ENCODE results near the gene HERPUD2. TPM values are rescaled to one million over a fixed set of nuclear protein-coding genes. Genes with fewer than 3 reads are reported as not detected.
A peak's percentile ranks its signal among the peaks of the same experiment; 100 is the strongest.
"Not testable (repeated sequence)": the region's sequence is repeated elsewhere in the genome, so short reads cannot be mapped to it uniquely, and the experiment has no call there.

HERPUD2 gene
- total RNA-seq, 4 donors from 2014 or later: 20.1 to 31.5 (median 26.8) TPM

GRCh38 chr7:35691827-35692307, 3.1 kb downstream of the HERPUD2 start:
- peak overlapping the region in 3 of 4 donors; percentile 30 to 74 (median 48) for H3K27ac ChIP-seq
- H3K4me3 ChIP-seq: peak overlapping the region; percentile 20 to 90 (median 55)
- DNase-seq: peak in 2 of 3 donors; percentile 62 to 70
- H3K4me1 ChIP-seq: peaks cover 0 to 59% (median 4%) of the 10 kb centered on the region in 4 donors
- H3K36me3 ChIP-seq: no peaks in the 10 kb centered on the region
- no peaks in the 10 kb centered on the region for H3K27me3 ChIP-seq
- no peaks in the 10 kb centered on the region for H3K9me3 ChIP-seq
- TF ChIP-seq POLR2A (IDR thresholded peaks at IDR 0.05) (no peak), CTCF (IDR thresholded peaks at IDR 0.05) (no peak)

- DNase-seq: no peak
- Histone ChIP-seq H3K36me3 (no peaks in the 10 kb centered on the region), H3K4me1 (peaks cover 0 to 59% (median 4%) of the 10 kb centered on the region in 4 donors), H3K27me3 (no peaks in the 10 kb centered on the region), H3K9me3 (no peaks in the 10 kb centered on the region), H3K27ac (peak overlapping the region in 3 of 4 donors; percentile 30 to 74 (median 48)), H3K4me3 (peak overlapping the region; percentile 20 to 90 (median 55))
- TF ChIP-seq CTCF (IDR thresholded peaks at IDR 0.05): no peak
- no peak for TF ChIP-seq POLR2A (IDR thresholded peaks at IDR 0.05)
Measured at GRCh38 chr7:35691366-35691765, 3.6 kb downstream of the HERPUD2 start.

GRCh38 chr7:35690614-35691013, 4.3 kb downstream of the HERPUD2 start:
- H3K36me3 ChIP-seq, H3K27me3 ChIP-seq, DNase-seq, H3K9me3 ChIP-seq: not testable (repeated sequence)
- peak overlapping the region in 3 of 4 donors; percentile 30 to 74 (median 48) for H3K27ac ChIP-seq
- H3K4me1 ChIP-seq: peaks cover 0 to 53% (median 4%) of the 10 kb centered on the region in 4 donors
- H3K4me3 ChIP-seq: peak overlapping the region in 3 of 4 donors; percentile 31 to 90 (median 79)

GRCh38 chr7:35685781-35686180, 9.2 kb downstream of the HERPUD2 start:
- no peak for DNase-seq
- no peaks in the 10 kb centered on the region for H3K9me3 ChIP-seq
- H3K36me3 ChIP-seq: peaks cover 0 to 11% (median 0%) of the 10 kb centered on the region in 3 donors
- no peak overlapping the region for H3K4me3 ChIP-seq
- H3K4me1 ChIP-seq: peaks cover 0 to 36% (median 2%) of the 10 kb centered on the region in 4 donors
- H3K27ac ChIP-seq: no peak overlapping the region
- no peaks in the 10 kb centered on the region for H3K27me3 ChIP-seq
- no peak for TF ChIP-seq POLR2A (IDR thresholded peaks at IDR 0.05)
- no peak for TF ChIP-seq CTCF (IDR thresholded peaks at IDR 0.05)

GRCh38 chr7:35681231-35682029, 13.5 kb downstream of the HERPUD2 start:
- H3K36me3 ChIP-seq: peaks cover 0 to 11% (median 0%) of the 10 kb centered on the region in 3 donors
- peaks cover 0 to 6% (median 2%) of the 10 kb centered on the region in 4 donors for H3K4me1 ChIP-seq
- H3K27ac ChIP-seq: no peak overlapping the region
- TF ChIP-seq POLR2A (IDR thresholded peaks at IDR 0.05) (no peak), CTCF (IDR thresholded peaks at IDR 0.05) (no peak)
- no peak overlapping the region for H3K4me3 ChIP-seq
- DNase-seq: no peak
- no peaks in the 10 kb centered on the region for H3K27me3 ChIP-seq
- no peaks in the 10 kb centered on the region for H3K9me3 ChIP-seq

- H3K36me3 ChIP-seq: peaks cover 0 to 9% (median 0%) of the 10 kb centered on the region in 3 donors
- DNase-seq: no peak
- no peak overlapping the region for H3K27ac ChIP-seq
- TF ChIP-seq CTCF (IDR thresholded peaks at IDR 0.05): no peak
- TF ChIP-seq POLR2A (IDR thresholded peaks at IDR 0.05): no peak
- H3K27me3 ChIP-seq: no peaks in the 10 kb centered on the region
- H3K4me1 ChIP-seq: peaks cover 0 to 6% (median 2%) of the 10 kb centered on the region in 4 donors
- H3K4me3 ChIP-seq: no peak overlapping the region
- no peaks in the 10 kb centered on the region for H3K9me3 ChIP-seq
Measured at GRCh38 chr7:35680403-35681013, 14.4 kb downstream of the HERPUD2 start.

All from Peyer's patch (tissue), 4 donors.